Activated CD8-positive, alpha-beta memory T cell treated with anti-CD3 and anti-CD28 coated beads, Interleukin-2, amount 10 ng/mL, durations not matched to agents 7 days and 5 days (primary cell): Measurements from ENCODE around the gene TULP3. TPM values are rescaled to one million over a fixed set of nuclear protein-coding genes. Genes with fewer than 3 reads are reported as not detected.
"Not testable (repeated sequence)": the region's sequence is repeated elsewhere in the genome, so short reads cannot be mapped to it uniquely, and the experiment has no call there.

Experiments
- ATAC-seq: fragments of 150-1000 bp; cut with Tn5 transposase; one replicate; pipeline ENCODE4 v1.10.0; 2021; ENCODE audit warnings: moderate library complexity
- CTCF ChIA-PET: fragments of 350-600 bp; sonication (Branson Sonifier 250); formaldehyde crosslinking; loops from one replicate; lab custom pipeline; 2021; ENCODE audit warnings: antibody characterized with exemption; lab: Charles Lee
- DNase-seq: peaks from one replicate; pipeline ENCODE4 v3.0.0-alpha.2; 2020
- H3K27ac Mint-ChIP-seq: one replicate; pipeline ENCODE4 v1.8.0; 2021; ENCODE audit warnings: mild to moderate bottlenecking, mixed read lengths
- H3K27me3 Mint-ChIP-seq: one replicate; pipeline ENCODE4 v1.8.0; 2021; ENCODE audit warnings: mixed read lengths
- H3K36me3 Mint-ChIP-seq: one replicate; pipeline ENCODE4 v1.8.0; 2021; ENCODE audit warnings: mild to moderate bottlenecking, mixed read lengths
- H3K4me1 Mint-ChIP-seq: one replicate; pipeline ENCODE4 v1.8.0; 2021; ENCODE audit warnings: mixed read lengths
- H3K4me3 Mint-ChIP-seq: one replicate; pipeline ENCODE4 v1.8.0; 2021; ENCODE audit warnings: mild to moderate bottlenecking, moderate library complexity, mixed read lengths
- H3K9me3 Mint-ChIP-seq: one replicate; pipeline ENCODE4 v1.8.0; 2022; ENCODE audit warnings: low read depth, mixed read lengths
- total RNA-seq, 2 experiments: library from RNA; stranded (reverse); gene quantifications; one replicate each; pipeline ENCODE4 v1.2.3, GENCODE V29; 2021

The TULP3 gene
- total RNA-seq, 2 experiments from 2014 or later, result 7.5 to 7.8 TPM

DNA sequence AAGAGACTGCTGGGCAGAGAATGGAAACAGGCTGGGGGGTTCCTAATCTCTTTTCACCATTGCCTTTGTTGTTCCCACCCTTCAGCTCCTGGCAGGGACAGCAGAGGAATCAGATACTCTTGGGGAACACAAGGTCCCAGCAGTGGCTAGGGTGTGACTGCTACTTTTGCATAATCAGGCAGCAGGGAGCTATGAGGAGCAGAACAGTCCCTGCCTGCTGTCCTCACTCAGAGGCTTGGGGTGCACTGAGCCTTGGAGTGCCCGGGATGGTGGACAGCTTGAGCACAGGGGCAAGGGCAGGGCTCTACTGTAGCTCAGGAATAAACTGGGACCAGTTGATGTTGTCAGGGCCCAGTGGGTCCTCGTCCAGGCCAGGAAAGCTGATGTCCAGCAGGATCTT is 32.4 kb upstream of the TULP3 start:
- ATAC-seq, result no peak
- CTCF ChIA-PET, result no interaction called here
- H3K4me1 Mint-ChIP-seq, result no peaks in the 10 kb centered on the region

DNA sequence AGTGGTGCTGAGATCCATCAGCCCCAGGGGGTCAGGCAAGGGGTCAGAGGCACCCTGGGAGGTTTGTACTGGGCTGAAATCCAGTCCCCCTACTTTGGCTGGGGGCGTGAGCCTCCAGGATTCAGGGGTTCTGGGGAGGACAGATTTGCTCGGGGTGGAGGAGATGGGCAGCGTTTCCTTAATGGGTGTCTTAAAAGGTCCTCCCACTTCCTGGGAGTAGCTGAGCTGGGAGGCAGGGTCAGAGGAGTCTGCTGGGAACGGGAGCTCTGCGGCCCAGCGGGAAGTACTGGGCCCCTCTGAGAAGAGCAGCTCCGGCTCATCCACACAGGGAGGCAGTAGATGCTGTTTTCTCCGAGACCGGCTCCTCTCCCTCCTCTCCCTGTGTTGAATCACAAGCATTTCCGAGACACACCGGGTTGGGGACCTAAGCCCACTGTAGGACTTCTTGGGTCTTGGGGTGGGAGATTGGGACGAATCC is 31.7 kb upstream of the TULP3 start:
- Mint-ChIP-seq H3K27ac (no peak overlapping the region), H3K27me3 (no peaks in the 10 kb centered on the region), H3K36me3 (peaks cover 28% of the 10 kb centered on the region), H3K4me1 (no peaks in the 10 kb centered on the region), H3K9me3 (no peaks in the 10 kb centered on the region), H3K4me3 (no peak overlapping the region)
- DNase-seq (no peak), ATAC-seq (no peak)
- CTCF ChIA-PET, result interaction anchor here (1.3 kb wide), 1 partner anchor 85 kb away, joined by 3 read pairs; no protein-coding TSS in a partner anchor

More for the DNA sequence above, 32.4 kb upstream of the TULP3 start:
- no peak overlapping the region for H3K4me3 Mint-ChIP-seq
- no peak overlapping the region for H3K27ac Mint-ChIP-seq
- H3K9me3 Mint-ChIP-seq, result no peaks in the 10 kb centered on the region
- DNase-seq, result no peak
- H3K36me3 Mint-ChIP-seq, result peaks cover 25% of the 10 kb centered on the region
- no peaks in the 10 kb centered on the region for H3K27me3 Mint-ChIP-seq

DNA sequence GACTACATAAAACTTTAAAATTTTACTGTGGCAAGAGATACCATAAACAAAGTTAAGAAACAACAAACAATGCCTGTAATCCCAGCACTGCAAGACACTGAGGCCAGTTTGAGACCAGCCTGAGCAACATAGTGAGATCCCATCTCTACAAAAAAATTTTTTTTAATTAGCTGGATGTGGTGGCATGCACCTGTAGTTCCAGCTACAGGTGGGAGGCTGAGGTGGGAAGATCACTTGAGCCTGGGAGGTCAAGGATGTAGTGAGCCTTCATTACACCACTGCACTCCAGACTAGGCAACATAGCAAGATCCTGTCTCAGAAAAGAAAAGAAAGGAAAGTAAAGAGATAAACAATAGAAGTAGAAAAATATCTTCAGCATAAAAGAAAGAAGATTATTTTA is 30.5 kb upstream of the TULP3 start:
- Mint-ChIP-seq H3K36me3 (peaks cover 39% of the 10 kb centered on the region), H3K27me3 (no peaks in the 10 kb centered on the region), H3K4me3 (no peak overlapping the region), H3K9me3 (no peaks in the 10 kb centered on the region), H3K4me1 (no peaks in the 10 kb centered on the region), H3K27ac (no peak overlapping the region)
- ATAC-seq (no peak), DNase-seq (no peak)
- CTCF ChIA-PET, result interaction anchor here (1.3 to 1.5 kb wide), 2 partner anchors 10 to 84 kb away, joined by 3 to 4 read pairs; no protein-coding TSS in a partner anchor

DNA sequence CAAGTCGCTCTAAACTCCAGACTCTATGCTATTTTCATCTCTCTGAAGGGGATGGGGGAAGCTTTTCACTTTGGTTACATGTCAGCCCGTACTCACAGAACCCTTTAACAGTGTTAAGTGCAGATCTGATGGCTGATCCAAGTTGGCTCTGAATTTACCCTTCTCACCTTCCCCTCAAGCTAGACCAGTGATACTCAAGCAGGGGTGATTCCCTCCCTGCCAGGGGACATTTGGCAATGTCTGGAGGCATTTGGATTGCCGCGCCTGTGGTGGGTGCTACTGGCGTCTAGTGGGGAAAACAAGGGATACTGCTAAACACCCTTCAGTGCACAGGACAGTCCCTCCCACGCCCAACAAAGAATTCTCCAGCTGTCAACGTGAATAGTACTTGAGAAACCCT is 27.8 kb upstream of the TULP3 start:
- H3K36me3 Mint-ChIP-seq, result peaks cover 56% of the 10 kb centered on the region
- CTCF ChIA-PET, result no interaction called here
- no peak for DNase-seq
- H3K27ac Mint-ChIP-seq, result no peak overlapping the region
- no peaks in the 10 kb centered on the region for H3K27me3 Mint-ChIP-seq
- no peaks in the 10 kb centered on the region for H3K9me3 Mint-ChIP-seq
- no peak for ATAC-seq
- no peak overlapping the region for H3K4me3 Mint-ChIP-seq
- peaks cover 3% of the 10 kb centered on the region for H3K4me1 Mint-ChIP-seq

DNA sequence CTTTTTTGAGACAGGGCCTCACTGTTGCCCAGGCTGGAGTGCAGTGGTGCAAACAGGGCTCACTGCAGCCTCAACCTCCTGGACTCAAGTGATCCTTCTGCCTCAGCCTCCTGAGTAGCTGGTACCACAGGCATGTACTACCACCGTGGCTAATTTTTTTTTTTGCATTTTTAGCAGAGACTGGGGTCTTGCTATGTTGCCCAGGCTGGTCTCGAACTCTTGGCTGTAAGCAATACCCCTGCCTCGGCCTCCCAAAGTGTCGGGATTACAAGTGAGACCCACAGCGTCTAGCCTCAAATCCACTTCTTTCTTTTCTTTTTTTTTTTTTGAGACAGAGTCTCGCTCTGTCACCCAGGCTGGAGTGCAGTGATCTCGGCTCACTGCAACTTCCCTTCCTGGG is 27.3 kb upstream of the TULP3 start:
- H3K36me3 Mint-ChIP-seq, result peaks cover 61% of the 10 kb centered on the region
- ATAC-seq, H3K4me3 Mint-ChIP-seq, DNase-seq, H3K9me3 Mint-ChIP-seq, H3K27me3 Mint-ChIP-seq, H3K27ac Mint-ChIP-seq, H3K4me1 Mint-ChIP-seq: not testable (repeated sequence)
- CTCF ChIA-PET, result interaction anchor here (2.4 kb wide), 1 partner anchor 9 kb away, joined by 9 read pairs; no protein-coding TSS in a partner anchor

DNA sequence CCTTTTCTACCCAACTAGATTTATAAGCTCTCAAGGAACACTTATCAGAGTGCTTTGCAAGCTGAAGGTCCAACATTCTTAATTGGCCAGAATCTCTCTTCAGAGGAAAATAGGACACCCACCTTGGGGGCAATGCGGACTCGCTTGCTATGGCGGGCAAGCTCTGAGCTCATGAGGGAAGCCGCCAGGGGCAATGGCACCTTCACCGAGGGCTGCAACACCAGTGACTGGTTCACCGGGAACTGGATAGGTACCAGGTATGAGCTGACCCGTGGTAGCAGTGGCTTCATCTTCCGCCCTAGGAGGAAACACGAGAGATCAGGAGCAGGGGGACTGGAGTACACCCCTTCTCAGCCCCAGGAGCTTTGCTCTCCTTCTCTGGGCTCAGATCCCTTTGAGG is 26.5 kb upstream of the TULP3 start:
- no peak for ATAC-seq
- Mint-ChIP-seq H3K27me3 (no peaks in the 10 kb centered on the region), H3K4me3 (no peak overlapping the region), H3K9me3 (no peaks in the 10 kb centered on the region), H3K27ac (no peak overlapping the region), H3K4me1 (peaks cover 15% of the 10 kb centered on the region), H3K36me3 (peaks cover 69% of the 10 kb centered on the region)
- DNase-seq, result no peak
- CTCF ChIA-PET, result interaction anchor here (2.4 kb wide), 1 partner anchor 10 kb away, joined by 9 read pairs; no protein-coding TSS in a partner anchor

DNA sequence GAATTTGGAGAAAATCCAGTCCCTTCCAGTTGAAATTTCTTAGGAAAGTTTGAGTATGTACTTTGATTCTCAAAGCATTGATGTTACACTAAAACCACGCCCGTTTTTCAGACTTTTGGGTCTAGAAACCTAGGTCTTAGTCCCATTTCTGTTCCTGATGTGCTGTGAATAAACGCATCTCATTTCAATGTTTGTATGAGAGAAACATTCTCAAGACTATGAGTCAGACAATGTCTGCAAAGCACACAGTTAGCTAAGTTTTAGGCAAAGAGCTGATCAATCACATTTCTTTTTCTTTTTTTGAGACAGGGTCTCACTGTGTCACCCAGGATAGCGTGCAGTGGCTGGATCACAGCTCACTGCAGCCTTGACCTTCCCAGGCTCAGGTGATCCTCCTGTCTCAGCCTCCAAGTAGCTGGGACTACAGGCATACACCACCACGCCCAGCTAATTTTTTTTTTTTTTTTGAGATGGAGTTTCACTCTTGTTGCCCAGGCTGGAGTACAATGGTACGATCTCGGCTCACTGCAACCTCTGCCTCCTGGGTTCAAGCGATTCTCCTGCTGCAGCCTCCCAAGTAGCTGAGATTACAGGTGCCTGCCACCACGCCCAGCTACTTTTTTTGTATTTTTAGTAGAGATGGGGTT is 21.6 kb upstream of the TULP3 start:
- Mint-ChIP-seq H3K36me3 (peaks cover 62% of the 10 kb centered on the region), H3K4me1 (peaks cover 30% of the 10 kb centered on the region)
- not testable (repeated sequence) for ATAC-seq, DNase-seq, H3K4me3 Mint-ChIP-seq, H3K27ac Mint-ChIP-seq, H3K27me3 Mint-ChIP-seq, H3K9me3 Mint-ChIP-seq
- CTCF ChIA-PET, result interaction anchor here (1.0 kb wide), 1 partner anchor 17 kb away, joined by 3 read pairs; no protein-coding TSS in a partner anchor

DNA sequence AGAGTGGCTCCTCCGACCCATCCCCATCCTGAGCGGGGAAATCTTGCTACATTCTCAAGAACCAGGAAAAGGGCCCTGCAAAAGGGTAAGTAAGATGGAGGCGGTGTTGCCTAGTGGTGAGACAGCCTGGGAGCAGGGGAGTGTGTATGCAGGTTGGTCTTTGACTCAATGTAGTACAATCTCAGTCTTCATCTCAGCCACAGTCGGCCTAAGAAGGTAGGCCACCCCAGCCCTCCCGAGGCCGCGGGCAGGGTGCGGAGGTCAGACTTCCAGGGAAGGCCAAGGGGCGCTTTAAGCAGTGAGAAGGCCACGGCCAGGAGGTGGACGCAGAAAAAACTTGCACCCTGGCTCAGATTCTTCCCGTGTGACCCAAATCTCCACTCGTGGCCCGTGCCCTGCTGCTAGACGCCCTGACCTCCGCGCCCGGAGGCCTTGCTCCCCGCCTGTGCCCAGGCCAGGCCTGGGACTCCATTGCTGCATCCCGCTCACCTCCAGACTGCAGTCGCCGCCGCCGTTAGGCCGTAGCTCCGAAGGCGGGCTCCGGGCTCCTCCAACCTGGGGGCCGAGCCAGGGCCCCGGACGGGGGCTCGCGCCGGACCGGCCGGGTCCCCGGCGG is 14.2 kb upstream of the TULP3 start:
- Mint-ChIP-seq H3K27me3 (no peaks in the 10 kb centered on the region), H3K4me3 (peak overlapping the region; percentile 95), H3K4me1 (peaks cover 51% of the 10 kb centered on the region), H3K36me3 (peaks cover 53% of the 10 kb centered on the region), H3K9me3 (no peaks in the 10 kb centered on the region), H3K27ac (peak overlapping the region; percentile 89)
- peak; percentile 60 for DNase-seq
- CTCF ChIA-PET, result interaction anchor here (0.8 to 3.2 kb wide), 4 partner anchors 9 to 81 kb away, joined by 3 to 15 read pairs (median 4); partner anchors contain the start of gene TULP3
- peak; percentile 76 for ATAC-seq

DNA sequence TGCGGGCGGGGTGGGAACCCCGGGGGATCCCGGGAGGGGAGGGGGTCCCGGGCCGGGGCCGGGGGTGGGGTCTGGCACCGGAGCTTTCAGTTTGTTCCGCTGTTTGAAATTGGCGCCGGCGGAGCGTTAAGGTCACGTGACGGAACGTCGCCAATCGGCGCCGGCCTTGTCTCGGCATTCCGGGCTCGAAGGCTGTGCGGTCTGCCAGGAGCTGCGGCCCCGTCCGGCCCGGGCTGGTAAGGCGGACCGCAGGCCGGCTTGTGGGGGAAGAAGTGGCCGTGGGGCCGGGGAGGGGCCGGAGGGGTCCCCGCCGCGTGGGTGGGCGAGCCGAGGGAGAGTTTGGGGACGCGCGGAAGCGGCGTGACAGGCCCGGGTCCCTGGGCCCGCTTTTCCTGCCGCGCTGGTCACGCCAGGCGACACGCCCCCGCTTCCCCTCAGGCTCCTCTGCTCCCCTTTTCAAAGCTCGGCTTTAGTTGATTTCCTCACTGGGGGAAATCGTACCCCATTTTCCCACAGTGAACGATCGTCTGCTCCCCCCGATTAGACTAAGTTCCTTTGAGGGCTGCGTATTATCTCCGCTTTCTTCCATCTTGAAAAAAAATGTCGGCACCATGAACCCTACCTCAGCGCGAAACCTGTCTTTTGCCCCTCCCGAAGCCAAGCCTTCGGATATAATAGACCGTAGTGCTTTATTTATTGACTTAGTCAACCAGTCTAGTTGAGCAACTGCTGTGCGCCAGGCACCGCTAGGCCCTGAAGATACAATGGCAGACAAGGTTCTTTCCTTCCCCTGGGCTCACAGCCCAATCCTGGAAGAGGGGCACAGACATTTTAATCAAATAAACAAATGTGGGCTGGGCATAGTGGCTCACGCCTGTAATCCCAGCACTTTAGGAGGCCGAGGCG is 13.4 kb upstream of the TULP3 start, which contains the start of the genes FOXM1 and RHNO1:
Gene FOXM1 (minus strand): TSS at position 128 of the 906 bp plus-strand sequence. CDS start 2,696 bp downstream, outside the sequence.
Gene RHNO1 (plus strand): TSS at position 177 of the 906 bp plus-strand sequence. CDS start 8,144 bp downstream, outside the sequence.
- ATAC-seq (peak; percentile 83), DNase-seq (peak; percentile 92)
- CTCF ChIA-PET, result interaction anchor here (0.8 to 3.2 kb wide), 4 partner anchors 8 to 81 kb away, joined by 3 to 15 read pairs (median 4); partner anchors contain the start of gene TULP3
- Mint-ChIP-seq H3K4me3 (peak within 1 kb of the TSS; percentile 95), H3K27ac (peak within 1 kb of the TSS; percentile 97), H3K9me3 (no peaks in the 10 kb centered on the region), H3K27me3 (no peaks in the 10 kb centered on the region), H3K4me1 (peaks cover 49% of the 10 kb centered on the region), H3K36me3 (peaks cover 50% of the 10 kb centered on the region)

DNA sequence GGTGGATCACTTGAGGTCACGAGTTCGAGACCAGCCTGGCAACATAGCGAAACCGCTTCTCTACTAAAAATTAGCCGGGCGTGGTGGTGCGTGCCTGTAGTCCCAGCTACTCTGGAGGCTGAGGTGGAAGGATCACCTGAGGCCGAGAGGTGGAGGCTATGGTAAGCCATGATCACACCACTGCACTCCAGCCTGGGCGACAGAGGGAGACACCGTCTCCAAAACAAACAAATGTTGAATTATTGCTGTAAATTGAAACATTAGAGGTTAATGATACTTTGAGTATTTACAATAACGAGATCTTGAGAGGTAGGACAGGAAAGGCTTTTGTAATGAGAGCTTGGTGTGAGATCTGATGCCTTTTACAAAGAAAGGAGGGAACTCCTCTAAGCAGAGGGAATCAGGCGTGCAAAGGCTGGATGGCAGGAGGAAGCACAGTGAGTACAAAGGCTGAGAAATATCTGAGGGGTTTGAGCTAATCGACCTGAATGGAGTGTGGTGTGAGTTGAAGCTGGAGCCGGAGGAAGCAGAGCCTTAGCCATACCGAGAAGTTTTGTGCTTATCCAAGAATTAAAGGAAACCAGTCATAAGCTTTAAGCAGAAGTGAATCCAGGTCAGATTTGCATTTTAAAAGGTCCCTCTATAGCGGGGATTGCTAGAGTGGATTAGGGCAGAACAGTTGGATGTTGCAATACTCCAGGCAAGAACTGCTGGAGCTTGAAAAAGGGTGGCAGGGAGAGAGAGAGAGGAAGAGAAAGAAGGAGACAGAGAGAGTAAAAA is 12.5 kb upstream of the TULP3 start:
- Mint-ChIP-seq H3K27ac (peak overlapping the region; percentile 97), H3K9me3 (no peaks in the 10 kb centered on the region), H3K4me1 (peaks cover 50% of the 10 kb centered on the region), H3K36me3 (peaks cover 45% of the 10 kb centered on the region), H3K27me3 (no peaks in the 10 kb centered on the region), H3K4me3 (peak overlapping the region; percentile 95)
- peak; percentile 4 for ATAC-seq
- CTCF ChIA-PET, result interaction anchor here (1.0 to 3.2 kb wide), 3 partner anchors 7 to 13 kb away, joined by 4 to 15 read pairs (median 4); partner anchors contain the start of gene TULP3
- DNase-seq, result peak; percentile 48

DNA sequence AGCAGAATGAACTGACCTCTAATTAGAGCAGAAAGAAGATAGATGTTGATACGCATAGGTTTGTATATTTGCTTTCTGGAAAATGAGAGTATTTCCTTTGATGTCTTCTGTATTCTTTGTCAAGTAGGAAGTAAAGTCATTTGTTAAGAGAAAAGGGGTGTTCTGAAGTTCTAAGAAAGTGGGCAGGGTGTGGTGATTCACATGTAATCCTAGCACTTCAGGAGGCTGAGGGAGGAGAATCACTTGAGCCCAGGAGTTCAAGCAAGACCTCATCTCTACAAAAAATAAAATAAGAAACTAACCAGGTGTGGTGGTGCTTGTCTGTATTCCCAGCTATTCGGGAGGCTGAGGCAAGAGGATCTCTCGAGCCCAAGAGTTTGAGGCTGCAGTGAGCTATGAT is 10.8 kb upstream of the TULP3 start:
- Mint-ChIP-seq H3K27me3 (no peaks in the 10 kb centered on the region), H3K4me3 (peak overlapping the region; percentile 28), H3K4me1 (peaks cover 45% of the 10 kb centered on the region), H3K36me3 (peaks cover 40% of the 10 kb centered on the region), H3K9me3 (no peaks in the 10 kb centered on the region), H3K27ac (peak overlapping the region; percentile 74)
- DNase-seq (no peak), ATAC-seq (no peak)
- CTCF ChIA-PET, result interaction anchor here (1.0 to 1.8 kb wide), 3 partner anchors 11 to 188 kb away, joined by 3 to 6 read pairs (median 3); partner anchors contain the start of gene TULP3

DNA sequence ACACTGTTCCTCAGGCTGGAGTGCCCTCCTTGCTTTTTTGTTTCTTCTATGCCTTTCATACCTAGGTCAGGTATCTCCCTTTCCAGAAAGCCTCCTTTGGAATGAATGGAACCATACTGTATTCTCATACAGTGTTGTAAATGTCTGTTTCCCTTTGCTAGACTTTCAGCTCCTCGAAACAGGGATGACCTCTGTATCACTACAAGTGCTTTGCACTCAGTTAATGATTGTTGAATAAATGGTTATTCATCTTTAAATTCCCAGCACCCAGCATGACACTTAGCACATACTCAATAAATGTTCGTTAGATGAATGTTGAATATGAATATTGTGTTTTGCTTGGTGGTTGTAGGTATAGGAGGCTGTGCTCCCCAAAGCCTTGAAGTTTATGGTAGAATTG is 5.9 kb upstream of the TULP3 start:
- Mint-ChIP-seq H3K36me3 (peaks cover 33% of the 10 kb centered on the region), H3K9me3 (no peaks in the 10 kb centered on the region), H3K4me3 (no peak overlapping the region), H3K27ac (peak overlapping the region; percentile 61), H3K4me1 (peaks cover 41% of the 10 kb centered on the region), H3K27me3 (no peaks in the 10 kb centered on the region)
- CTCF ChIA-PET, result interaction anchor here (0.7 to 1.9 kb wide), 11 partner anchors 8 to 194 kb away, joined by 3 to 14 read pairs (median 3); partner anchors contain the start of genes FOXM1 and RHNO1
- ATAC-seq (no peak), DNase-seq (no peak)
